K562 (cell line): ENCODE measurements around the gene OSBPL7. TPM values are rescaled to one million over a fixed set of nuclear protein-coding genes. Genes with fewer than 3 reads are reported as not detected.

Experiments
- ATAC-seq: fragments of 200-7000 bp; cut with Tn5 transposase; 3 replicates; pipeline ENCODE4 v1.9.1; 2020; ENCODE audit warnings: moderate library complexity
- BruUV-seq: library from RNA; stranded (reverse); fragments of 400-500 nt; replicated peaks from 2 replicates; lab custom pipeline; 2021; lab: Mats Ljungman, UMichigan
- CTCF ChIA-PET: fragments of 300-600 bp; formaldehyde crosslinking; extraction: SDS; loops from one replicate; lab custom pipeline; 2021; ENCODE audit warnings: low intra/inter-chr PET ratio; lab: Yijun Ruan, JAX
- POLR2A ChIA-PET: fragments of 300-600, 350-650 bp; sonication (Branson Sonifier 250); formaldehyde crosslinking; extraction: SDS; loops from one replicate; lab custom pipeline; 2021; ENCODE audit warnings: antibody characterized with exemption, inconsistent platforms; lab: Yijun Ruan, JAX
- DNase-seq, 4 experiments: peaks; one replicate each; pipeline versions ENCODE4 v3.0.0 to v3.0.0-alpha.2; 2011 to 2018; ENCODE audit warnings: low spot score in 3 of 4, mixed read lengths in 3 of 4; ENCODE audit errors: extremely low read depth in 1 of 4
- FAIRE-seq: peaks from 2 replicates; lab custom pipeline; 2011; peaks lifted over from hg19 to GRCh38; lab: Jason Lieb, UNC
- H2AFZ ChIP-seq: 2 replicates; pipeline ENCODE4 v1.6.0; 2011; ENCODE audit warnings: low read depth, low read length, control low read depth, inconsistent platforms
- H3K27ac ChIP-seq: fragments of 200-600 bp; 3 replicates; pipeline ENCODE4 v1.8.0; 2011; ENCODE audit warnings: low read depth, mild to moderate bottlenecking, control low read depth, inconsistent platforms, low read length, moderate library complexity, mixed read lengths; ENCODE audit errors: extremely low read depth
- H3K27me3 ChIP-seq, 2 experiments: fragments of 300-600 bp in 1 of 2; 2 replicates in 1 of 2; 3 replicates in 1 of 2; pipeline versions ENCODE4 v1.6.0 to v1.8.0; 2011; ENCODE audit warnings: inconsistent platforms in 2 of 2, low read length in 2 of 2, mild to moderate bottlenecking in 1 of 2, mixed read lengths in 1 of 2, moderate library complexity in 1 of 2; ENCODE audit not compliant: control insufficient read depth in 2 of 2, insufficient read depth in 2 of 2
- H3K36me3 ChIP-seq: fragments of 300-600 bp; 3 replicates; pipeline ENCODE4 v1.8.0; 2011; ENCODE audit warnings: mild to moderate bottlenecking, low read length, inconsistent platforms; ENCODE audit not compliant: control insufficient read depth, insufficient read depth
- H3K4me1 ChIP-seq, 2 experiments: fragments of 200-600 bp in 1 of 2; replicated peaks in 1 of 2; 2 replicates in 1 of 2; 3 replicates in 1 of 2; pipeline versions ENCODE4 v1.5.1 to v1.8.0; 2011; ENCODE audit warnings: inconsistent platforms in 2 of 2, low read length in 2 of 2, mild to moderate bottlenecking in 1 of 2, mixed read lengths in 1 of 2, moderate library complexity in 1 of 2; ENCODE audit not compliant: control insufficient read depth in 2 of 2, insufficient read depth in 2 of 2
- H3K4me2 ChIP-seq: 2 replicates; pipeline ENCODE4 v1.6.1; 2011; ENCODE audit warnings: low read length, control low read depth, inconsistent platforms, mixed read lengths; ENCODE audit not compliant: insufficient read depth
- H3K4me3 ChIP-seq: fragments of 200-600 bp; sonication (generic), shearing (Covaris generic); 2 replicates; pipeline ENCODE4 v1.5.1; 2016; ENCODE audit warnings: control low read depth, inconsistent platforms
- H3K79me2 ChIP-seq: fragments of 200-600 bp; 3 replicates; pipeline ENCODE4 v1.8.0; 2011; ENCODE audit warnings: low read length, inconsistent platforms; ENCODE audit not compliant: control insufficient read depth, insufficient read depth
- H3K9ac ChIP-seq, 2 experiments: 2 replicates each; pipeline versions ENCODE4 v1.6.0 to v1.6.1; 2011; ENCODE audit warnings: low read depth in 2 of 2, low read length in 2 of 2, control low read depth in 1 of 2, inconsistent platforms in 1 of 2, mild to moderate bottlenecking in 1 of 2, mixed read lengths in 1 of 2; ENCODE audit not compliant: insufficient read depth in 1 of 2
- H3K9me1 ChIP-seq: one replicate; pipeline ENCODE4 v1.6.0; 2011; ENCODE audit warnings: inconsistent platforms, mild to moderate bottlenecking, low read length, moderate library complexity; ENCODE audit not compliant: control insufficient read depth, insufficient read depth
- H3K9me3 ChIP-seq: replicated peaks from 2 replicates; pipeline ENCODE4 v1.5.1; 2011; ENCODE audit warnings: low read depth, low read length, inconsistent platforms; ENCODE audit not compliant: control insufficient read depth, insufficient read depth
- H4K20me1 ChIP-seq: replicated peaks from 2 replicates; pipeline ENCODE4 v1.6.1; 2011; ENCODE audit warnings: low read length, inconsistent platforms, mixed read lengths; ENCODE audit not compliant: control insufficient read depth, insufficient read depth
- CBX5 ChIP-seq: IDR thresholded peaks from 2 replicates; pipeline ENCODE4 v1.6.1; 2014; ENCODE audit warnings: low read depth, borderline replicate concordance
- CTBP1 ChIP-seq: fragments of 450-650 bp; IDR thresholded peaks from 2 replicates; pipeline ENCODE4 v1.6.1; 2016; ENCODE audit warnings: borderline replicate concordance
- KDM1A ChIP-seq, 2 experiments: fragments of 450-650 bp; IDR thresholded peaks; 2 replicates each; pipeline ENCODE4 v1.6.1; 2016; ENCODE audit warnings: mild to moderate bottlenecking in 2 of 2
- MBD2 ChIP-seq: sonication (generic); IDR thresholded peaks from 2 replicates; pipeline ENCODE4 v1.6.1; 2016; ENCODE audit warnings: low read depth, borderline replicate concordance
- MCM5 ChIP-seq: fragments of 450-650 bp; IDR thresholded peaks from 2 replicates; pipeline ENCODE4 v1.6.1; 2016; ENCODE audit warnings: low read depth
- PHTF2 ChIP-seq: fragments of 250-450 bp; sonication (Bioruptor Pico); IDR thresholded peaks from 2 replicates; pipeline ENCODE4 v1.5.0; 2021; ENCODE audit warnings: mild to moderate bottlenecking
- RAD21 ChIP-seq, 2 experiments: fragments of 250-450 bp in 1 of 2; fragments of 450-650 bp in 1 of 2; sonication (Bioruptor Pico) in 1 of 2; formaldehyde crosslinking in 1 of 2; IDR thresholded peaks in 1 of 2; conservative IDR thresholded peaks in 1 of 2; 2 replicates each; pipeline versions ENCODE4 v1.4.0 to v1.8.0; 2020 to 2022; ENCODE audit warnings: mild to moderate bottlenecking in 2 of 2, moderate library complexity in 1 of 2
- RAD51 ChIP-seq: fragments of 450-650 bp; IDR thresholded peaks from 2 replicates; pipeline ENCODE4 v1.7.1; 2016; ENCODE audit warnings: low read depth, mild to moderate bottlenecking, borderline replicate concordance
- SIN3A ChIP-seq, 2 experiments: fragments of 150-350 bp in 1 of 2; IDR thresholded peaks; 2 replicates each; pipeline ENCODE4 v1.6.1; 2011 to 2016; ENCODE audit warnings: borderline replicate concordance in 2 of 2, low read depth in 2 of 2, low read length in 2 of 2, mild to moderate bottlenecking in 2 of 2, moderate library complexity in 2 of 2; ENCODE audit not compliant: control insufficient read depth in 1 of 2
- SREBF1 ChIP-seq: fragments of 150-350 bp; IDR thresholded peaks from 2 replicates; pipeline ENCODE4 v1.6.1; 2014; ENCODE audit warnings: antibody characterized with exemption, low read depth, low read length, borderline replicate concordance
- THRA ChIP-seq: fragments of 450-650 bp; IDR thresholded peaks from 2 replicates; pipeline ENCODE4 v1.6.1; 2017; ENCODE audit warnings: mild to moderate bottlenecking, moderate library complexity
- ZNF717 ChIP-seq: fragments of 250-450 bp; sonication (Bioruptor Pico); IDR thresholded peaks from 2 replicates; pipeline ENCODE4 v1.5.0; 2021
- ZNF785 ChIP-seq: fragments of 250-450 bp; sonication (Bioruptor Pico); IDR thresholded peaks from 2 replicates; pipeline ENCODE4 v1.4.0; 2020; ENCODE audit warnings: mild to moderate bottlenecking
- WGBS: fragments of 100-300 bp; shearing (Covaris generic); methylation state at CpG from one replicate; pipeline ENCODE4 v1.1.6; 2016; ENCODE audit warnings: low coverage, mixed read lengths; ENCODE audit not compliant: insufficient coverage; ENCODE audit errors: missing lambda C conversion rate; 5-methylcytosine and 5-hydroxymethylcytosine counted together
- in situ Hi-C: fragments of 300-500 bp; cut with MboI; formaldehyde crosslinking; loops from 4 replicates; pipeline ENCODE4 v1.15.0; 2018; ENCODE audit warnings: inconsistent platforms, mixed read lengths
- intact Hi-C: fragments of 100-400 bp; cut with micrococcal nuclease; formaldehyde crosslinking; loops from 2 replicates; pipeline ENCODE4 v1.14.2; 2022
- polyA plus RNA-seq, 8 experiments: library from polyadenylated mRNA; depleted of rRNA in 4 of 8; stranded (reverse) in 5 of 8; unstranded in 3 of 8; fragments of >200 nt; fragmentation: Nextera tagmentation in 2 of 8; fragmentation: Illumina TruSeq in 1 of 8; extraction: Ambion mirVana in 2 of 8; extraction: Trizol in 1 of 8; gene quantifications; 2 replicates each; pipeline versions ENCODE4 v1.2.1 to v1.2.3, GENCODE V29; 2011 to 2014; ENCODE audit warnings: inconsistent platforms in 1 of 8, missing spikeins in 1 of 8
- total RNA-seq, 7 experiments: library from RNA; depleted of rRNA in 6 of 7; stranded (reverse); fragments of >200 nt in 6 of 7; fragmentation: Illumina TruSeq in 2 of 7; extraction: Trizol in 2 of 7; gene quantifications; 2 replicates each; pipeline versions ENCODE4 v1.2.1 to v1.2.3, GENCODE V29; 2011 to 2021; ENCODE audit warnings: low replicate concordance in 1 of 7
- TF ChIP-seq, protein P1 (sequence below): sonication (generic); formaldehyde crosslinking; IDR thresholded peaks from 2 replicates; pipeline ENCODE4 v1.8.0; 2022; ENCODE audit warnings: mild to moderate bottlenecking, missing genetic modification reagents
- TF ChIP-seq, protein P2 (sequence below): fragments of 200-800 bp; sonication (Bioruptor generic); IDR thresholded peaks from 2 replicates; pipeline ENCODE4 v1.6.1; 2017; ENCODE audit warnings: missing genetic modification characterization, missing compliant biosample characterization
- TF ChIP-seq, protein P3 (sequence below): fragments of 450-650 bp; IDR thresholded peaks from 2 replicates; pipeline ENCODE4 v1.6.1; 2016

OSBPL7 gene
- total and polyA plus RNA-seq, 9 of the 15 experiments (the other 6 are each of a cell fraction or from before 2014, with no cell fraction given) = 0.32 to 11.9 (median 5.8) TPM

GRCh38 chr17:47813512-47814031 is 8.0 kb downstream of the OSBPL7 start:
- DNase-seq = no peak
- ChIA-PET POLR2A (interaction anchor here (0.9 kb wide), 1 partner anchor 18 kb away, joined by 4 read pairs; the partner anchor contains the start of genes LRRC46 and MRPL10), CTCF (no interaction called here)
- WGBS = 88% methylated on average over 14 of the region's 22 CpGs
- in situ Hi-C loops (no loop called here), intact Hi-C loops (no loop called here)
- BruUV-seq = no TSS peak
- Histone ChIP-seq H3K9ac (no peak overlapping the region), H3K36me3 (peaks cover 49% of the 10 kb centered on the region; the same call in 2 of the 3 replicates), H3K4me1 (peaks cover 22 to 35% of the 10 kb centered on the region in 2 experiments), H3K27ac (no peak overlapping the region), H3K9me3 (no peaks in the 10 kb centered on the region)
- TF ChIP-seq KDM1A (IDR thresholded peaks at IDR 0.05) (no peak), MBD2 (no peak), PHTF2 (no peak), MCM5 (no peak), SIN3A (IDR thresholded peaks at IDR 0.05; ENCODE audit: borderline replicate concordance in 2 of 2, control insufficient read depth in 1 of 2, low read depth in 2 of 2, low read length in 2 of 2) (no peak), CTBP1 (no peak), RAD21 (CRISPR knock-in tag; conservative IDR thresholded peaks at IDR 0.05 in 1 of 2, IDR thresholded peaks at IDR 0.05 in 1 of 2) (no peak), ZNF717 (no peak), THRA (no peak), ZNF785 (CRISPR knock-in tag) (no peak), SREBF1 (no peak), CBX5 (no peak), RAD51 (no peak)
- TF ChIP-seq, protein P1, sequence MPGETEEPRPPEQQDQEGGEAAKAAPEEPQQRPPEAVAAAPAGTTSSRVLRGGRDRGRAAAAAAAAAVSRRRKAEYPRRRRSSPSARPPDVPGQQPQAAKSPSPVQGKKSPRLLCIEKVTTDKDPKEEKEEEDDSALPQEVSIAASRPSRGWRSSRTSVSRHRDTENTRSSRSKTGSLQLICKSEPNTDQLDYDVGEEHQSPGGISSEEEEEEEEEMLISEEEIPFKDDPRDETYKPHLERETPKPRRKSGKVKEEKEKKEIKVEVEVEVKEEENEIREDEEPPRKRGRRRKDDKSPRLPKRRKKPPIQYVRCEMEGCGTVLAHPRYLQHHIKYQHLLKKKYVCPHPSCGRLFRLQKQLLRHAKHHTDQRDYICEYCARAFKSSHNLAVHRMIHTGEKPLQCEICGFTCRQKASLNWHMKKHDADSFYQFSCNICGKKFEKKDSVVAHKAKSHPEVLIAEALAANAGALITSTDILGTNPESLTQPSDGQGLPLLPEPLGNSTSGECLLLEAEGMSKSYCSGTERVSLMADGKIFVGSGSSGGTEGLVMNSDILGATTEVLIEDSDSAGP (CRISPR knock-in tag) = no peak
- TF ChIP-seq, protein P2, sequence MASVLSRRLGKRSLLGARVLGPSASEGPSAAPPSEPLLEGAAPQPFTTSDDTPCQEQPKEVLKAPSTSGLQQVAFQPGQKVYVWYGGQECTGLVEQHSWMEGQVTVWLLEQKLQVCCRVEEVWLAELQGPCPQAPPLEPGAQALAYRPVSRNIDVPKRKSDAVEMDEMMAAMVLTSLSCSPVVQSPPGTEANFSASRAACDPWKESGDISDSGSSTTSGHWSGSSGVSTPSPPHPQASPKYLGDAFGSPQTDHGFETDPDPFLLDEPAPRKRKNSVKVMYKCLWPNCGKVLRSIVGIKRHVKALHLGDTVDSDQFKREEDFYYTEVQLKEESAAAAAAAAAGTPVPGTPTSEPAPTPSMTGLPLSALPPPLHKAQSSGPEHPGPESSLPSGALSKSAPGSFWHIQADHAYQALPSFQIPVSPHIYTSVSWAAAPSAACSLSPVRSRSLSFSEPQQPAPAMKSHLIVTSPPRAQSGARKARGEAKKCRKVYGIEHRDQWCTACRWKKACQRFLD (CRISPR knock-in tag) = no peak
- TF ChIP-seq, protein P3, sequence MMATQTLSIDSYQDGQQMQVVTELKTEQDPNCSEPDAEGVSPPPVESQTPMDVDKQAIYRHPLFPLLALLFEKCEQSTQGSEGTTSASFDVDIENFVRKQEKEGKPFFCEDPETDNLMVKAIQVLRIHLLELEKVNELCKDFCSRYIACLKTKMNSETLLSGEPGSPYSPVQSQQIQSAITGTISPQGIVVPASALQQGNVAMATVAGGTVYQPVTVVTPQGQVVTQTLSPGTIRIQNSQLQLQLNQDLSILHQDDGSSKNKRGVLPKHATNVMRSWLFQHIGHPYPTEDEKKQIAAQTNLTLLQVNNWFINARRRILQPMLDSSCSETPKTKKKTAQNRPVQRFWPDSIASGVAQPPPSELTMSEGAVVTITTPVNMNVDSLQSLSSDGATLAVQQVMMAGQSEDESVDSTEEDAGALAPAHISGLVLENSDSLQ = no peak
- TF ChIP-seq, all 486 proteins: peak for 0
- Histone ChIP-seq H3K27me3 (no peaks in the 10 kb centered on the region), H3K79me2 (no peaks in the 10 kb centered on the region), H3K9me1 (peaks cover 6% of the 10 kb centered on the region), H3K4me2 (no peak overlapping the region), H2AFZ (no peak overlapping the region), H4K20me1 (no peaks in the 10 kb centered on the region), H3K4me3 (no peak overlapping the region)
- ATAC-seq = no peak
- FAIRE-seq = no peak
